Measurements from ENCODE around the gene KSR1.

The KSR1 gene

GRCh38 chr17:27459433-27459832 is 3.2 kb downstream of the KSR1 start:
- Histone ChIP-seq H3K36me3 (replicated peaks in 1 of 2; ENCODE audit: control insufficient read depth in 2 of 2, insufficient read depth in 2 of 2, low read length in 2 of 2) (no peaks in the 10 kb centered on the region), H2AK5ac (ENCODE audit: low read depth, low read length) (no peak overlapping the region), H3K4me3 (ENCODE audit: low read length in 2 of 2) (no peak overlapping the region), H2BK12ac (ENCODE audit: low read length) (no peak overlapping the region), H2BK15ac (ENCODE audit: low read length) (no peak overlapping the region), H3K14ac (ENCODE audit: low read length) (no peak overlapping the region), H3K27me3 (ENCODE audit: control insufficient read depth in 3 of 3, insufficient read depth in 3 of 3, low read depth in 1 of 3, low read length in 3 of 3) (peaks cover 0 to 8% (median 0%) of the 10 kb centered on the region in 3 experiments), H3K9ac (ENCODE audit: low read depth, low read length, poor library complexity) (no peak overlapping the region), H3K4ac (ENCODE audit: low read length) (no peak overlapping the region), H2AFZ (ENCODE audit: low read length) (no peak overlapping the region), H2BK5ac (ENCODE audit: low read length) (no peak overlapping the region), H3K23ac (ENCODE audit: low read depth, low read length, poor library complexity) (no peak overlapping the region), H3K79me1 (ENCODE audit: low read depth, low read length) (peaks cover 7% of the 10 kb centered on the region), H3K4me1 (ENCODE audit: control insufficient read depth in 2 of 2, insufficient read depth in 1 of 2, low read depth in 1 of 2, low read length in 2 of 2) (peaks cover 11 to 13% of the 10 kb centered on the region in 2 donors), H3K18ac (ENCODE audit: low read length) (no peak overlapping the region), H2BK120ac (ENCODE audit: low read depth, low read length) (no peak overlapping the region), H3K4me2 (ENCODE audit: insufficient read depth, low read length, poor library complexity, severe bottlenecking) (no peak overlapping the region), H4K8ac (ENCODE audit: low read depth, low read length) (no peak overlapping the region), H4K91ac (ENCODE audit: low read depth, low read length, poor library complexity) (no peak overlapping the region), H3K27ac (replicated peaks; ENCODE audit: low read length) (no peak overlapping the region), H3K9me3 (replicated peaks in 1 of 2; ENCODE audit: control insufficient read depth in 2 of 2, insufficient read depth in 1 of 2, low read depth in 1 of 2, low read length in 2 of 2) (no peaks in the 10 kb centered on the region)
- DNase-seq (ENCODE audit: low spot score), result no peak
- WGBS, 2 donors (ENCODE audit: extremely low coverage in 2 of 2, insufficient read length in 2 of 2, insufficient replicate concordance in 1 of 2), result no CpG with 5 or more reads among the region's 7 CpGs

- Histone ChIP-seq H3K23ac (ENCODE audit: low read depth, low read length, poor library complexity) (no peak overlapping the region), H4K8ac (ENCODE audit: low read depth, low read length) (no peak overlapping the region), H2BK12ac (ENCODE audit: low read length) (no peak overlapping the region), H3K9me3 (replicated peaks in 1 of 2; ENCODE audit: control insufficient read depth in 2 of 2, insufficient read depth in 1 of 2, low read depth in 1 of 2, low read length in 2 of 2) (no peaks in the 10 kb centered on the region), H3K4me3 (ENCODE audit: low read length in 2 of 2) (no peak overlapping the region), H3K9ac (ENCODE audit: low read depth, low read length, poor library complexity) (no peak overlapping the region), H2BK5ac (ENCODE audit: low read length) (no peak overlapping the region), H2BK15ac (ENCODE audit: low read length) (no peak overlapping the region), H3K4me2 (ENCODE audit: insufficient read depth, low read length, poor library complexity, severe bottlenecking) (no peak overlapping the region), H2AFZ (ENCODE audit: low read length) (no peak overlapping the region), H3K36me3 (replicated peaks in 1 of 2; ENCODE audit: control insufficient read depth in 2 of 2, insufficient read depth in 2 of 2, low read length in 2 of 2) (no peaks in the 10 kb centered on the region), H3K4ac (ENCODE audit: low read length) (no peak overlapping the region), H4K91ac (ENCODE audit: low read depth, low read length, poor library complexity) (no peak overlapping the region), H3K27me3 (ENCODE audit: control insufficient read depth in 3 of 3, insufficient read depth in 3 of 3, low read depth in 1 of 3, low read length in 3 of 3) (peaks cover 0 to 2% (median 0%) of the 10 kb centered on the region in 3 experiments), H3K79me1 (ENCODE audit: low read depth, low read length) (peaks cover 7% of the 10 kb centered on the region), H3K14ac (ENCODE audit: low read length) (no peak overlapping the region), H3K4me1 (ENCODE audit: control insufficient read depth in 2 of 2, insufficient read depth in 1 of 2, low read depth in 1 of 2, low read length in 2 of 2) (peaks cover 11 to 13% of the 10 kb centered on the region in 2 donors), H2AK5ac (ENCODE audit: low read depth, low read length) (no peak overlapping the region), H3K18ac (ENCODE audit: low read length) (peak overlapping the region; percentile 33), H3K27ac (replicated peaks; ENCODE audit: low read length) (no peak overlapping the region), H2BK120ac (ENCODE audit: low read depth, low read length) (no peak overlapping the region)
- no CpG with 5 or more reads among the region's 6 CpGs for WGBS, 2 donors (ENCODE audit: extremely low coverage in 2 of 2, insufficient read length in 2 of 2, insufficient replicate concordance in 1 of 2)
- DNase-seq (ENCODE audit: low spot score), result no peak
Observed at GRCh38 chr17:27460196-27460725, 4.0 kb downstream of the KSR1 start.

GRCh38 chr17:27461192-27461859 is 5.1 kb downstream of the KSR1 start:
- Histone ChIP-seq H3K27ac (replicated peaks; ENCODE audit: low read length) (no peak overlapping the region), H2AFZ (ENCODE audit: low read length) (no peak overlapping the region)
- no peak for DNase-seq (ENCODE audit: low spot score)

GRCh38 chr17:27462149-27462548 is 5.9 kb downstream of the KSR1 start:
- Histone ChIP-seq H3K18ac (ENCODE audit: low read length) (no peak overlapping the region), H3K23ac (ENCODE audit: low read depth, low read length, poor library complexity) (no peak overlapping the region), H2BK5ac (ENCODE audit: low read length) (no peak overlapping the region), H2AK5ac (ENCODE audit: low read depth, low read length) (no peak overlapping the region), H2BK15ac (ENCODE audit: low read length) (no peak overlapping the region), H3K27ac (replicated peaks; ENCODE audit: low read length) (no peak overlapping the region), H4K91ac (ENCODE audit: low read depth, low read length, poor library complexity) (no peak overlapping the region), H3K9me3 (replicated peaks in 1 of 2; ENCODE audit: control insufficient read depth in 2 of 2, insufficient read depth in 1 of 2, low read depth in 1 of 2, low read length in 2 of 2) (no peaks in the 10 kb centered on the region), H3K27me3 (ENCODE audit: control insufficient read depth in 3 of 3, insufficient read depth in 3 of 3, low read depth in 1 of 3, low read length in 3 of 3) (no peaks in the 10 kb centered on the region), H3K4me2 (ENCODE audit: insufficient read depth, low read length, poor library complexity, severe bottlenecking) (no peak overlapping the region), H3K4me1 (ENCODE audit: control insufficient read depth in 2 of 2, insufficient read depth in 1 of 2, low read depth in 1 of 2, low read length in 2 of 2) (peaks cover 13 to 14% of the 10 kb centered on the region in 2 donors), H3K79me1 (ENCODE audit: low read depth, low read length) (peaks cover 7% of the 10 kb centered on the region), H2BK12ac (ENCODE audit: low read length) (no peak overlapping the region), H3K4ac (ENCODE audit: low read length) (no peak overlapping the region), H3K4me3 (ENCODE audit: low read length in 2 of 2) (no peak overlapping the region), H2AFZ (ENCODE audit: low read length) (no peak overlapping the region), H2BK120ac (ENCODE audit: low read depth, low read length) (no peak overlapping the region), H3K9ac (ENCODE audit: low read depth, low read length, poor library complexity) (no peak overlapping the region), H3K14ac (ENCODE audit: low read length) (no peak overlapping the region), H3K36me3 (replicated peaks in 1 of 2; ENCODE audit: control insufficient read depth in 2 of 2, insufficient read depth in 2 of 2, low read length in 2 of 2) (no peaks in the 10 kb centered on the region), H4K8ac (ENCODE audit: low read depth, low read length) (no peak overlapping the region)
- WGBS, 2 donors (ENCODE audit: extremely low coverage in 2 of 2, insufficient read length in 2 of 2, insufficient replicate concordance in 1 of 2), result no CpG with 5 or more reads among the region's 6 CpGs
- DNase-seq (ENCODE audit: low spot score), result no peak

More at GRCh38 chr17:27461192-27461859, 5.1 kb downstream of the KSR1 start:
- no peak overlapping the region for H2BK15ac ChIP-seq (ENCODE audit: low read length)
- no peak overlapping the region for H3K14ac ChIP-seq (ENCODE audit: low read length)
- H3K4ac ChIP-seq (ENCODE audit: low read length), result no peak overlapping the region
- H4K8ac ChIP-seq (ENCODE audit: low read depth, low read length), result no peak overlapping the region
- H2AK5ac ChIP-seq (ENCODE audit: low read depth, low read length), result no peak overlapping the region
- no peaks in the 10 kb centered on the region for H3K9me3 ChIP-seq (replicated peaks in 1 of 2; ENCODE audit: control insufficient read depth in 2 of 2, insufficient read depth in 1 of 2, low read depth in 1 of 2, low read length in 2 of 2)
- no CpG with 5 or more reads among the region's 10 CpGs for WGBS, 2 donors (ENCODE audit: extremely low coverage in 2 of 2, insufficient read length in 2 of 2, insufficient replicate concordance in 1 of 2)
- H3K18ac ChIP-seq (ENCODE audit: low read length), result no peak overlapping the region
- H2BK12ac ChIP-seq (ENCODE audit: low read length), result no peak overlapping the region
- H2BK5ac ChIP-seq (ENCODE audit: low read length), result no peak overlapping the region
- peaks cover 12 to 14% of the 10 kb centered on the region in 2 donors for H3K4me1 ChIP-seq (ENCODE audit: control insufficient read depth in 2 of 2, insufficient read depth in 1 of 2, low read depth in 1 of 2, low read length in 2 of 2)
- no peak overlapping the region for H4K91ac ChIP-seq (ENCODE audit: low read depth, low read length, poor library complexity)
- H3K9ac ChIP-seq (ENCODE audit: low read depth, low read length, poor library complexity), result no peak overlapping the region
- H3K4me2 ChIP-seq (ENCODE audit: insufficient read depth, low read length, poor library complexity, severe bottlenecking), result no peak overlapping the region
- no peaks in the 10 kb centered on the region for H3K27me3 ChIP-seq (ENCODE audit: control insufficient read depth in 3 of 3, insufficient read depth in 3 of 3, low read depth in 1 of 3, low read length in 3 of 3)
- H3K36me3 ChIP-seq (replicated peaks in 1 of 2; ENCODE audit: control insufficient read depth in 2 of 2, insufficient read depth in 2 of 2, low read length in 2 of 2), result no peaks in the 10 kb centered on the region
- no peak overlapping the region for H2BK120ac ChIP-seq (ENCODE audit: low read depth, low read length)
- no peak overlapping the region for H3K23ac ChIP-seq (ENCODE audit: low read depth, low read length, poor library complexity)
- H3K4me3 ChIP-seq (ENCODE audit: low read length in 2 of 2), result no peak overlapping the region
- H3K79me1 ChIP-seq (ENCODE audit: low read depth, low read length), result peaks cover 7% of the 10 kb centered on the region
